Uterus (tissue), 4 donors: Measurements from ENCODE around the gene PICK1. TPM values are rescaled to one million over a fixed set of nuclear protein-coding genes. Genes with fewer than 3 reads are reported as not detected.

ENCODE experiments used
- DNase-seq, 2 donors: peaks; one replicate each; pipeline ENCODE4 v3.0.0-alpha.2; 2019 to 2020
- H3K27ac ChIP-seq, 2 donors: fragments of 200-600 bp; sonication (generic); 1 replicate in 1 of 2; 2 replicates in 1 of 2; pipeline ENCODE4 v1.5.1; 2016 to 2018
- H3K27me3 ChIP-seq, 2 donors: fragments of 200-600 bp; sonication (generic); one replicate each; pipeline ENCODE4 v1.5.1; 2018 to 2019; ENCODE audit warnings: control low read depth in 1 of 2
- H3K36me3 ChIP-seq, 2 donors: fragments of 200-600 bp; sonication (generic); one replicate each; pipeline ENCODE4 v1.5.1; 2019; ENCODE audit warnings: control low read depth in 1 of 2
- H3K4me1 ChIP-seq, 2 donors: fragments of 200-600 bp; sonication (generic); one replicate each; pipeline ENCODE4 v1.5.1; 2018 to 2019; ENCODE audit warnings: control low read depth in 1 of 2
- H3K4me3 ChIP-seq, 2 donors: fragments of 200-600 bp; sonication (generic); 1 replicate in 1 of 2; 2 replicates in 1 of 2; pipeline ENCODE4 v1.5.1; 2018 to 2019; ENCODE audit warnings: mild to moderate bottlenecking in 1 of 2
- H3K9me3 ChIP-seq, 2 donors: fragments of 200-600 bp; sonication (generic); one replicate each; pipeline ENCODE4 v1.5.1; 2019; ENCODE audit warnings: control low read depth in 1 of 2
- CTCF ChIP-seq, 4 experiments: fragments of 200-600 bp in 2 of 4; fragments of 450-650 bp in 2 of 4; sonication (generic) in 2 of 4; IDR thresholded peaks; one replicate each; pipeline ENCODE4 v1.5.1; 2016 to 2019; ENCODE audit warnings: antibody characterized with exemption in 4 of 4, mild to moderate bottlenecking in 2 of 4, moderate library complexity in 1 of 4
- POLR2A ChIP-seq, 2 donors: fragments of 450-650 bp; IDR thresholded peaks; one replicate each; pipeline ENCODE4 v1.6.1; 2016; ENCODE audit warnings: antibody characterized with exemption in 2 of 2, mild to moderate bottlenecking in 1 of 2, moderate library complexity in 1 of 2
- intact Hi-C: fragments of 100-400 bp; cut with DNase I; formaldehyde crosslinking; loops from one replicate; pipeline ENCODE4 v1.15.1; 2023; ENCODE audit warnings: low total_unique reads
- total RNA-seq, 4 donors: library from RNA; depleted of rRNA in 3 of 4; stranded (reverse); fragments of >200 nt in 3 of 4; gene quantifications; one replicate each; pipeline versions ENCODE4 v1.1.0 to v1.2.4, GENCODE V29; 2014 to 2023
- donor health status: DM: yes; HTN: yes; CAD: no.

The PICK1 gene
- 10 to 100 TPM in 3 of 4 donors, 1 to 10 TPM in 1; 2.9 to 38.7 (median 29.2) TPM for total RNA-seq

- intact Hi-C loops: no loop called here
- Histone ChIP-seq H3K4me3 (peak within 1 kb of the TSS; percentile 46 to 48), H3K9me3 (no peaks in the 10 kb centered on the region), H3K36me3 (no peaks in the 10 kb centered on the region), H3K27ac (peak within 1 kb of the TSS; percentile 78 to 82), H3K27me3 (no peaks in the 10 kb centered on the region), H3K4me1 (no peaks in the 10 kb centered on the region)
- DNase-seq: peak; percentile 90 to 91
- TF ChIP-seq POLR2A (IDR thresholded peaks at IDR 0.05): peak in 1 of 2 donors; percentile 26
- TF ChIP-seq CTCF (IDR thresholded peaks at IDR 0.05): peak in 2 of 4 experiments; percentile 6 to 29
Observed at GRCh38 chr22:38056969-38057891, at the start of gene PICK1. PICK1 (plus strand) TSS chr22:38057404; CDS start chr22:38057810, 406 bp downstream.

GRCh38 chr22:38009000-38009806, 48.0 kb upstream of the PICK1 start:
- H3K36me3 ChIP-seq: no peaks in the 10 kb centered on the region
- no peak overlapping the region for H3K4me3 ChIP-seq
- H3K27me3 ChIP-seq: no peaks in the 10 kb centered on the region
- intact Hi-C loops: no loop called here
- no peak overlapping the region for H3K27ac ChIP-seq
- no peaks in the 10 kb centered on the region for H3K4me1 ChIP-seq
- no peak for DNase-seq
- H3K9me3 ChIP-seq: no peaks in the 10 kb centered on the region
- no peak for TF ChIP-seq CTCF (IDR thresholded peaks at IDR 0.05)
- TF ChIP-seq POLR2A (IDR thresholded peaks at IDR 0.05): no peak

GRCh38 chr22:38012604-38013072, 44.6 kb upstream of the PICK1 start:
- Histone ChIP-seq H3K27ac (no peak overlapping the region), H3K4me1 (peaks cover 0 to 5% of the 10 kb centered on the region in 2 donors), H3K27me3 (no peaks in the 10 kb centered on the region), H3K9me3 (no peaks in the 10 kb centered on the region), H3K36me3 (no peaks in the 10 kb centered on the region), H3K4me3 (no peak overlapping the region)
- no peak for TF ChIP-seq POLR2A (IDR thresholded peaks at IDR 0.05)
- no peak for TF ChIP-seq CTCF (IDR thresholded peaks at IDR 0.05)
- DNase-seq: no peak
- intact Hi-C loops: no loop called here

- no peaks in the 10 kb centered on the region for H3K27me3 ChIP-seq
- no peak for TF ChIP-seq POLR2A (IDR thresholded peaks at IDR 0.05)
- no peak for TF ChIP-seq CTCF (IDR thresholded peaks at IDR 0.05)
- H3K9me3 ChIP-seq: no peaks in the 10 kb centered on the region
- no peak for DNase-seq
- intact Hi-C loops: no loop called here
- no peaks in the 10 kb centered on the region for H3K36me3 ChIP-seq
- peaks cover 0 to 5% of the 10 kb centered on the region in 2 donors for H3K4me1 ChIP-seq
- H3K4me3 ChIP-seq: no peak overlapping the region
- H3K27ac ChIP-seq: no peak overlapping the region
Observed at GRCh38 chr22:38014083-38014482, 43.1 kb upstream of the PICK1 start.
